ENCODE measurements around the gene HNRNPUL2.
A peak's percentile ranks its signal among the peaks of the same experiment; 100 is the strongest.
"Not testable (repeated sequence)": the region's sequence is repeated elsewhere in the genome, so short reads cannot be mapped to it uniquely, and the experiment has no call there.

Gene HNRNPUL2

DNA sequence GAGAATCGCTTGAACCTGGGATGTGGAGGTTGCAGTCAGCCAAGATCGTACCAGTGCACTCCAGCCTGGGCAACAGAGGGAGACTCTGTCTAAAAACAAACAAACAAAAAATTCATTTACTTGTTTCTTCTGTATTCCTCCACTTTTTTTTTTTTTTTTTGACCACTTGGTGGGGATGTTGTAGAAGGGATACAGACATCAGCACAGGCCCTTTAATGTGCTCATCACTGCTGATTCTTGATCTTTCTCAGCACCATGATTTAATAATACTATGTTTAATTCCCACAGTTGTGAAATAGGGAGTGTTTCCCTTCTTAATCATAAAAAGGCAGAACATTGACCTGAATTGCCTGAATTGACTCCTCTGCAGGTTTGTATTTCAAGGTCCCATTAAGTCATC, 5.6 kb upstream of the HNRNPUL2 start:
- Histone ChIP-seq H3K27ac (no peak overlapping the region), H3K4me2 (ENCODE audit: low read length) (no peak overlapping the region), H3K79me2 (peaks cover 16% of the 10 kb centered on the region), H3K9ac (no peak overlapping the region), H3K36me3 (ENCODE audit: control insufficient read depth, insufficient read depth, low read length) (no peaks in the 10 kb centered on the region), H3K9me3 (ENCODE audit: control insufficient read depth, low read length) (no peaks in the 10 kb centered on the region), H3K4me3 (ENCODE audit: low read depth, low read length) (no peak overlapping the region), H3K4me1 (peaks cover 3% of the 10 kb centered on the region), H3K27me3 (ENCODE audit: control insufficient read depth, insufficient read depth, low read length) (no peaks in the 10 kb centered on the region), H2AFZ (no peak overlapping the region)
- TF ChIP-seq, protein P1, sequence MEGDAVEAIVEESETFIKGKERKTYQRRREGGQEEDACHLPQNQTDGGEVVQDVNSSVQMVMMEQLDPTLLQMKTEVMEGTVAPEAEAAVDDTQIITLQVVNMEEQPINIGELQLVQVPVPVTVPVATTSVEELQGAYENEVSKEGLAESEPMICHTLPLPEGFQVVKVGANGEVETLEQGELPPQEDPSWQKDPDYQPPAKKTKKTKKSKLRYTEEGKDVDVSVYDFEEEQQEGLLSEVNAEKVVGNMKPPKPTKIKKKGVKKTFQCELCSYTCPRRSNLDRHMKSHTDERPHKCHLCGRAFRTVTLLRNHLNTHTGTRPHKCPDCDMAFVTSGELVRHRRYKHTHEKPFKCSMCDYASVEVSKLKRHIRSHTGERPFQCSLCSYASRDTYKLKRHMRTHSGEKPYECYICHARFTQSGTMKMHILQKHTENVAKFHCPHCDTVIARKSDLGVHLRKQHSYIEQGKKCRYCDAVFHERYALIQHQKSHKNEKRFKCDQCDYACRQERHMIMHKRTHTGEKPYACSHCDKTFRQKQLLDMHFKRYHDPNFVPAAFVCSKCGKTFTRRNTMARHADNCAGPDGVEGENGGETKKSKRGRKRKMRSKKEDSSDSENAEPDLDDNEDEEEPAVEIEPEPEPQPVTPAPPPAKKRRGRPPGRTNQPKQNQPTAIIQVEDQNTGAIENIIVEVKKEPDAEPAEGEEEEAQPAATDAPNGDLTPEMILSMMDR (IDR thresholded peaks at IDR 0.05) = no peak

DNA sequence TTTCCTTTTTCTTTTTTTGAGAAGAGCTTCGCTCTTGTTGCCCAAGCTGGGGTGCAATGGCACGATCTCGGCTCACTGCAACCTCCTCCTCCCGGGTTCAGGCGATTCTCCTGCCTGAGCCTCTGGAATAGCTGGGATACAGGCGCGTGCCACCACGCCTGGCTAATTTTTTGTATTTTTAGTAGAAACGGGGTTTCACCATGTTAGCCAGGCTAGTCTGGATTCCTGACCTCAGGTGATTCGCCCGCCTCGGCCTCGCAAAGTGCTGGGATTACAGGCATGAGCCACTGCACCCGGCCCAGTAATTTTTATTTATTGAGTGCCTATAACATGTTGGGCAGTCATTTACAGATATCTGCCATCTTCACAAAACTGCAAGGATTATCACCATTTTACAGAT, 2.8 kb upstream of the HNRNPUL2 start:
- H3K9me3 ChIP-seq (ENCODE audit: control insufficient read depth, low read length); H3K4me3 ChIP-seq (ENCODE audit: low read depth, low read length); H3K4me2 ChIP-seq (ENCODE audit: low read length); H3K27ac ChIP-seq; H3K9ac ChIP-seq; H2AFZ ChIP-seq; H3K27me3 ChIP-seq (ENCODE audit: control insufficient read depth, insufficient read depth, low read length); H3K36me3 ChIP-seq (ENCODE audit: control insufficient read depth, insufficient read depth, low read length); H3K4me1 ChIP-seq: not testable (repeated sequence)
- H3K79me2 ChIP-seq = peaks cover 23% of the 10 kb centered on the region

DNA sequence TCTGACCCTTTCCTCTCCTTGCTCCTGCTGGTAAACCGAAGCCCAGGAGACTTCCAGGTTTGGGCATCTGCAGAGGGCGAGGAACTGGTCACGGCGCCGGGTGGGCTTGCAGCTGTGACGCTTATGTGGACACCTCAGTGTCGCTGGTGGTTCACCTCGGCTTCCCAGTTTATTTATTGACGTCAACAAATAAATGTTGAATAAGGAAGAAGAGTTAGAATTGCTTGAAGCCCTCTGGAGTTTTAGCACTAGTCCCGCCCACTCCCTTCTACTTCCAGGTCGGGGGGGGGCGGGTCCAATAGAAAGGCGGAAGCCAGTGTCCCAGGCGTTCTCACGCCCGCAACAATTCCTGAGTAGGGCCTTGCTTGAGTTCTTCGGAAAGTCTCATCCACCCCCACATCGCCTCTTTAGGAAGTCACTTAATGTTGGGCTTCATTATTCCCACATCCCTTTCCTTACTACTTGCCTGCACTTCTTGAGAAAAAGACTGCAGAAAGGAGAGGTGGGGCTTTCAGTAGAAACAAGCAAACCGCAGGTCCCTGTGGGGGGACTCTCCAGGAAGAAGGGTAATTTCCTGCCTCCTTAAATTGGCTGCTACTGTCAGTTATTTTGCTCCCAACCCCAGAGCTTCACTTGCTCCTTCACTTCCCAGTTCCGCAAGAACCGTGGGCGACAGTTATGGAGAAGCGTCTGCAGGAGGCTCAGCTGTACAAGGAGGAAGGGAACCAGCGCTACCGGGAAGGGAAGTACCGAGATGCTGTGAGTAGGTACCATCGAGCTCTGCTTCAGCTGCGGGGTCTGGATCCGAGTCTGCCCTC, 1.1 kb upstream of the HNRNPUL2 start, which contains the start of gene TTC9C:
Gene TTC9C (plus strand): TSS at position 316 of the 818 bp plus-strand sequence. CDS start 363 bp downstream, at position 679.
- Histone ChIP-seq H3K4me1 (peaks cover 9% of the 10 kb centered on the region), H3K4me2 (ENCODE audit: low read length) (peak within 1 kb of the TSS; percentile 94), H3K79me2 (peaks cover 32% of the 10 kb centered on the region), H3K36me3 (ENCODE audit: control insufficient read depth, insufficient read depth, low read length) (no peaks in the 10 kb centered on the region), H3K9ac (peak within 1 kb of the TSS; percentile 28), H3K27ac (peak within 1 kb of the TSS; percentile 94), H2AFZ (peak within 1 kb of the TSS; percentile 88), H3K27me3 (ENCODE audit: control insufficient read depth, insufficient read depth, low read length) (no peaks in the 10 kb centered on the region), H3K9me3 (ENCODE audit: control insufficient read depth, low read length) (no peaks in the 10 kb centered on the region), H3K4me3 (ENCODE audit: low read depth, low read length) (peak within 1 kb of the TSS; percentile 88)
- TF ChIP-seq, protein P1 (IDR thresholded peaks at IDR 0.05) = no peak

DNA sequence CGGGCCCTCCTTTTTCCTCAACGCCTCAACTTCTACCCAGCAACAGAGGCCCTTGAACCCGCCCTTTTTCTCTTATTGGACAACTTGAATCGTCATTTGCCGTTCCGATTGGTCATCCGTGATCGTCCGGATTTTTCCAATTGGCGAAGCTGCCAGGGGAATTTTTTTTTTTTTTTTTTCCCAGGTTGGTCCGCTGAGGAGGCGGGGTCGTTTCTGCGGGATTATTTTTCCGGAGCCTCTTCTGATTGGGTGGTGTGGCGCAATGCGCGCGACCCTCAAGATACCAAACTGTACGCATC, 564 bp upstream of the HNRNPUL2 start:
- no peaks in the 10 kb centered on the region for H3K27me3 ChIP-seq (ENCODE audit: control insufficient read depth, insufficient read depth, low read length)
- H3K79me2 ChIP-seq = peaks cover 37% of the 10 kb centered on the region
- H3K4me2 ChIP-seq (ENCODE audit: low read length) = peak overlapping the region; percentile 94
- peak overlapping the region; percentile 88 for H3K4me3 ChIP-seq (ENCODE audit: low read depth, low read length)
- no peaks in the 10 kb centered on the region for H3K36me3 ChIP-seq (ENCODE audit: control insufficient read depth, insufficient read depth, low read length)
- H2AFZ ChIP-seq = peak overlapping the region; percentile 88
- no peaks in the 10 kb centered on the region for H3K9me3 ChIP-seq (ENCODE audit: control insufficient read depth, low read length)
- H3K9ac ChIP-seq = no peak overlapping the region
- peaks cover 9% of the 10 kb centered on the region for H3K4me1 ChIP-seq
- peak overlapping the region; percentile 94 for H3K27ac ChIP-seq
- TF ChIP-seq, protein P1 (IDR thresholded peaks at IDR 0.05) = no peak

DNA sequence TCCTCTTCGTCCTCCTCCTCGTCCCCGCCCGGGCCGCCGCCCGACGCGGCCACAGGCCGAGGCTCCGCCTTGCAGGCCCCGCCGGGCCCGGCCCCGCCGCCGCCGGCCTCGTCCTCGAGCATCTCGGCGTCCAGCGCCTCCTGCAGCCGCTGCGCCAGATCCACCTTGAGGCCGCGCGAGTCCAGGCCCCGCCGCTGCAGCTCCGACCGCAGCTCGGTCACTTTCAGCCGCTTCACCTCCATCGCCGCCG, 417 bp downstream of the HNRNPUL2 start:
- TF ChIP-seq, protein P1 (IDR thresholded peaks at IDR 0.05) = no peak
- no peaks in the 10 kb centered on the region for H3K27me3 ChIP-seq (ENCODE audit: control insufficient read depth, insufficient read depth, low read length)
- H3K4me1 ChIP-seq = peaks cover 9% of the 10 kb centered on the region
- peak overlapping the region; percentile 88 for H2AFZ ChIP-seq
- H3K9me3 ChIP-seq (ENCODE audit: control insufficient read depth, low read length) = no peaks in the 10 kb centered on the region
- H3K27ac ChIP-seq = peak overlapping the region; percentile 94
- peak overlapping the region; percentile 88 for H3K4me3 ChIP-seq (ENCODE audit: low read depth, low read length)
- H3K9ac ChIP-seq = no peak overlapping the region
- H3K36me3 ChIP-seq (ENCODE audit: control insufficient read depth, insufficient read depth, low read length) = no peaks in the 10 kb centered on the region
- H3K4me2 ChIP-seq (ENCODE audit: low read length) = peak overlapping the region; percentile 87
- peaks cover 43% of the 10 kb centered on the region for H3K79me2 ChIP-seq

Measured in parathyroid adenoma (tissue), 2 donors.